Mesodermal cell (in vitro differentiated cells): ENCODE data around the gene KAT7. TPM values are rescaled to one million over a fixed set of nuclear protein-coding genes. Genes with fewer than 3 reads are reported as not detected.
A peak's percentile ranks its signal among the peaks of the same experiment; 100 is the strongest.

Experiments
- H3K27ac ChIP-seq: 2 replicates; pipeline ENCODE4 v1.7.0; 2013; ENCODE audit warnings: mild to moderate bottlenecking, low read depth, low read length, moderate library complexity; ENCODE audit not compliant: severe bottlenecking
- H3K36me3 ChIP-seq: 2 replicates; pipeline ENCODE4 v1.7.1; 2013; ENCODE audit warnings: mild to moderate bottlenecking, low read length, moderate library complexity; ENCODE audit not compliant: control insufficient read depth, insufficient read depth
- H3K4me1 ChIP-seq: one replicate; pipeline ENCODE4 v1.7.1; 2013; ENCODE audit warnings: mild to moderate bottlenecking, low read length; ENCODE audit not compliant: insufficient read depth, control insufficient read depth, poor library complexity, severe bottlenecking
- H3K4me3 ChIP-seq: 2 replicates; pipeline ENCODE4 v1.7.0; 2013; ENCODE audit warnings: low read length, control low read depth, mild to moderate bottlenecking; ENCODE audit not compliant: insufficient read depth, poor library complexity, severe bottlenecking; ENCODE audit errors: extremely low read depth
- H3K9me3 ChIP-seq: 2 replicates; pipeline ENCODE4 v1.7.1; 2013; ENCODE audit warnings: mild to moderate bottlenecking, low read length, moderate library complexity; ENCODE audit not compliant: control insufficient read depth
- WGBS, 2 experiments: methylation state at CpG; one replicate each; pipeline ENCODE4 v1.1.5; 2013; ENCODE audit warnings: missing lambda C conversion rate in 2 of 2; ENCODE audit not compliant: insufficient coverage in 2 of 2; 5-methylcytosine and 5-hydroxymethylcytosine counted together
- polyA plus RNA-seq, 2 experiments: library from polyadenylated mRNA; stranded (reverse); fragments of 50-300 nt; gene quantifications; one replicate each; pipeline ENCODE4 v1.2.3, GENCODE V29; 2013

The KAT7 gene
- polyA plus RNA-seq (2013, experiment 1 of 2) = 65.7 TPM
- polyA plus RNA-seq (2013, experiment 2 of 2) = 59.1 TPM

DNA sequence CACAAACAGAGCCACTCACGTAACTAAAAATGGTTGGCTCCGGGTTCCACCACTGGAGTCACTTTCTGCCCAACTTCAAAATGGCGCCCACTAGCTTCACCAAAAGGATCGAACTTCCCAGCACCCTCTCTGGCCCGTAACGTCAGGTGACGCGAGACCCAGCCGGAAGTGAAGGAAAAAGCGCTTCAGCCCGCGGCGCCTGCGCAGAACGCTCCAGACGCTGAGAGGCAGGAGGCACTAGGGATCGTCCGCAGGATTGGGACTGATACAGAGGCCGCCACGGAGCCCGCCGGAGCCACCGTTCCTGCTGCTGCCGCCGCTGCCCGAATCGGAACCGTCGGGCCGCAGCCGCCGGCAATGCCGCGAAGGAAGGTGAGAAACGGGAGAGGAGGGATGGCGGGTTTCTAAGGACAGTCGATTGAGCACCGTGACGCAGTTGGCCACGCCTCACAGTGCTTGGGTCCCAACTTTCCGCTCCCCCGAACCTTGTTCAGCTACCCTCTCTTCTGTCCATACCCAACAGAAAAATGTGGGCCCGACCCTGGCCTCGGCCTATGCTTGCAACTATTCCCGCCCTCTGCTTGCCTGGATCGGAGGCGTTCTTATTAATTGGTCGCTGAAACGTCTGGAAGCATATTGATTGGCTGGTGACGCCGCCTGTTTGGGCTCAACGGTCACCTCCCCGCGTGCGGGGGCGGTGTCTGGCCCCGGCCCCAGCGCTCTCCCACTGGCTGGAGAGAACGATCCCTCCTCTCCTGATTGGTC is at the start of gene KAT7:
Gene KAT7, plus strand, starts transcription at position 204 of the 765 bp plus-strand sequence. Its CDS starts 154 bp downstream, at position 358.
- H3K4me1 ChIP-seq = no peaks in the 10 kb centered on the region
- WGBS, 2 experiments = 0% methylated on average over 34 to 56 of the region's 59 CpGs
- H3K9me3 ChIP-seq = no peaks in the 10 kb centered on the region

DNA sequence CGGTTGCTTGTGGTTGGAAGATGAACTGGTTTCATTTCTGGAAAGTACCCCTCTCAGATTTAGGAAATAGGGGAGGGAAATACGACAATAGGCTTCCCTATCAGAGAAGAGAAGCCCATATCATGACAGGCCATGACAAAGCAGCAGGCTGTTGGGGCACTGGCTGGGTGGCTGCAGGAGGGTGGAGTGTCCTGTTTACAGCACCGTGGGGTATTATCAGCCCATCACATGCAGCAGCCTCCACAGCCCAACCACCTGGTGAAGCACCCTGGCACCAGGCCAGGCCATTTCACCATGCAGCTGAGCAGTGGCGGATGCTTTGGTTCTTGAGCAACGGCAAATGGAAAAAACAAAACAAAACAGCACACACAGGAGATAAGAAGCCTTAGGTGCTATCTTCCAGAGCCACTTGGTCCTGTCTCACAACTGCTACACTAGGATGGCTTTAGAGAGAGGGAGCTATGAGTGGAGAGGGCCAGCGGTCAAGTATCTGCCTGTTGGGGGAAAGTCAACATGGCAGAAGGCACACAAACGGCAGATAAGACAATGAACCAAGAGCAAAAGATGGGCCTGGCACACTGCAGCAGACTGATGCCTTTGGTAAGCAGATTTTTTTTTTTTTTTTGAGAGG is 48.7 kb upstream of the KAT7 start:
- no peaks in the 10 kb centered on the region for H3K4me1 ChIP-seq
- no peaks in the 10 kb centered on the region for H3K36me3 ChIP-seq
- no peaks in the 10 kb centered on the region for H3K9me3 ChIP-seq
- WGBS, 2 experiments = 84 to 92% methylated on average over 5 to 6 of the region's 7 CpGs
- no peak overlapping the region for H3K27ac ChIP-seq
- H3K4me3 ChIP-seq = no peak overlapping the region

More for the DNA sequence above, at the start of gene KAT7:
- Histone ChIP-seq H3K4me3 (peak within 1 kb of the TSS; percentile 98), H3K27ac (peak within 1 kb of the TSS; percentile 98), H3K36me3 (peaks cover 35% of the 10 kb centered on the region)

DNA sequence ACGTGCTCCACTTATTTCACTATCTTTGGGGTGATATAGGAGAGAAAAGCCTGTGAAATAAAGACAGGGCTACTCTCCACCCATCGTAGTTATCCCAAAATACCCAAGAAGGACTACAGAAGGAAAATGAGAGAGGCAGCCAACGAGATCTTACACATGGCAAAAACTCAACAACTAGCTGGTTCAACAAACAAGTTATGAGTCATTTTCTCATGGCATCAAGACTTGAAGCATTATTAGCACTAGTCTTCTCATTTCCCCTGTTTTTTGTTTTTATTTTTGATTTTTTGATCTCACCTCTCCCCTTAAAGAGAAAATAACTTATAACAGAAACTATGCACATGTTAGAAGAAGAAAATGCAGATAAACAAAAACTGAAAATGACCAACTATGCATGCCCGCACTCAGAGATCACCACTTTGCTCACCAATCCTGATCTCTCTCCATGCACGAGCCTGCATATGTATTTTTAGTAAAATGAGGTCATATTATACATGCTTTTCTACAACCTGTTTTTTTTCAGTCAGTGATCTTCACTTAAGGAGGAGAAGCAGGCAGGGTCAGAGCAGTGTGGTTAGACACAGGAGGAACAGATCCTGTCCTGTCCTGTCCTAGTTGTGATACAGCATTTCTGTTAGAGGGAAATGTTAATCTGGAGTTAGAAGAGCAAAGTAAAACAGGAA is 47.3 kb upstream of the KAT7 start:
- Histone ChIP-seq H3K27ac (no peak overlapping the region), H3K9me3 (no peaks in the 10 kb centered on the region), H3K4me1 (no peaks in the 10 kb centered on the region), H3K36me3 (no peaks in the 10 kb centered on the region), H3K4me3 (no peak overlapping the region)
- WGBS, 2 experiments = 83 to 88% methylated on average over 1 to 2 of the region's 5 CpGs

DNA sequence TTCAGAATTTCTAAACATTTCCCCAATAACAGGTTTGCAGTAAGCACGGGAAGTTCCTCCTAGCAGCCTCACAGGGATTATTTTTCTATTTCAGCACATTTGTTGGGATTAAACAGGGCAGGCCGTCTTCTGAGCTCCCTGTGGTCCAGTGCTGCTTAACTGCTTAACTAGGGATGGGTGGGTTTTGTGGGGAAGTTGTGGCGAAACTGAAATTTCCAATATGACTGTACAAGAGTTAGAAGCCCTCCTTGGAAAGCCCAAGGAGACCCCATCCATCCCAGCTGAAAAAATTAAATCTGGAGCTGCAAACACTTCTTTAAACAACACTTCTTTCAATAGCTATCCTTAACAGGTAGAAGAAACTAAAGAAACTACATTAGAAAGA is 46.8 kb upstream of the KAT7 start:
- Histone ChIP-seq H3K36me3 (no peaks in the 10 kb centered on the region), H3K27ac (no peak overlapping the region), H3K4me1 (no peaks in the 10 kb centered on the region), H3K4me3 (no peak overlapping the region), H3K9me3 (no peaks in the 10 kb centered on the region)
- WGBS, 2 experiments = 90% methylated on average over 2 of the region's 3 CpGs; no CpG with 5 or more reads in 1 of the 2 experiments

DNA sequence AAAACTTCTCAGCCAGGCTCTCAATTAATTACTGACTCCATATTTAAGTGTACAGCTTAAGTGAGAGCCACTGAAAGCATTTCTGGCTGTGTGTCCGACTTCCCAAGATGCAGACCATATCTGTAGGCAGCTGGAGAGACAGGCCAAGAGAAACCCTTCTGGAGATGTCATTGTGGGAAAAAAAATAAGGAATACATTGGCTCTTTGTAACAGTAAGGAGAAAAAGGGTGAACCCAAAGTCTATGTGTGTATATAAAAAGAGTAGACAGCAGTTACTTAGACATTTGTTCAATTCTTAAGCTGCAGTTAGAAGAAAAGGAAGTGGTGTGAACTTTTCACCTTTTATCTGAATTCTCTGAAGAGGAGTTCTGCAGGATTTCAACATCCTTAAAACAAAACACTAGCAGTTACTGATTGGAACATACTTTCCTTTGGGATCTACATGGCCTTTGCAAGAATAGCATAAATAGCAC is 46.3 kb upstream of the KAT7 start:
- no peaks in the 10 kb centered on the region for H3K9me3 ChIP-seq
- no peak overlapping the region for H3K27ac ChIP-seq
- no peaks in the 10 kb centered on the region for H3K36me3 ChIP-seq
- 100% methylated on average over 1 of the region's 1 CpG for WGBS, 2 experiments
- H3K4me3 ChIP-seq = no peak overlapping the region
- H3K4me1 ChIP-seq = no peaks in the 10 kb centered on the region

DNA sequence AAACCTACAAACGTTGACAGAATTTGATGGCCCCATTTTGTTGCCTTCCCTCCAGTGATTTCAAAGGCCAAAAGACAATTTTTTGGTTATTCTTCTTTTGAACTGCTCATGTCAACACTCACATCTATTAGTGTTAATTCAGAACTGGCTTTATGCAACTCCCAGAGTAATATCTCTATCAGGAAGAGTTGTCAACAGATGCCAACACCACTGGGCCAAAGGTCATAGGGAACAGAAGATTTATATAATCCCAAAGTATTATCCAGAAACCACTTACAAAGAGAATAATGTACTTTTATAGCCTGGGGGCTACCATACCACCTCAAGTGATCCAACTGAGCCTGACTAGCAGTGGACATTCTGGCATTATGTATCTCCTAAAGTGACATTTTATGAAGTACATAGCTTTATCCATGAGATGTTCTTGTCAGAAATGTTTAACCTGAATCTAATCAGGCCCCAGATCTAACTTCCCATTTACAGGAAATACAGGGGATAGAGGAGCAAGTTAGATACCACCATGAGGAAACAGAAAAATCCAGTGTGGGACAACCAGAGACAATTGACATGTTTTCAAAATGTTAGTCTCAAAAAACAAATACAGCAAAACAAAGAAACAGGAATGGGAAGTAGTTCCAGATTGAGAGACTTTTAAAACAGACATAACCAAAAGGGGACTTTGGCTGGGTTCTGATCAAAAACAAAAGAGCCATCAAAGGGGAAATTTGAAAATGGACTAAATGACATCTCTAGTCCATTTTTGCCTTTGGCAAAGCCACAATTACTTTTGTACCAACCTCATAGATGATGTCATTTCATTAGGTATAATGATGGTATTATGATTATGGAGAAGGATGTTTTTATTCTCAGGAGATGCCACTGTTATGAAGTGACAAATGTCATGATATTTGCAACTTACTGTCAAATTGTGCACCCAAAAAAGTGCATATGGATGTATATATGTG is 43.0 kb upstream of the KAT7 start:
- H3K4me3 ChIP-seq = no peak overlapping the region
- no peaks in the 10 kb centered on the region for H3K36me3 ChIP-seq
- WGBS, 2 experiments = 86 to 100% methylated on average over 1 of the region's 1 CpG
- H3K27ac ChIP-seq = no peak overlapping the region
- H3K9me3 ChIP-seq = no peaks in the 10 kb centered on the region
- H3K4me1 ChIP-seq = no peaks in the 10 kb centered on the region

DNA sequence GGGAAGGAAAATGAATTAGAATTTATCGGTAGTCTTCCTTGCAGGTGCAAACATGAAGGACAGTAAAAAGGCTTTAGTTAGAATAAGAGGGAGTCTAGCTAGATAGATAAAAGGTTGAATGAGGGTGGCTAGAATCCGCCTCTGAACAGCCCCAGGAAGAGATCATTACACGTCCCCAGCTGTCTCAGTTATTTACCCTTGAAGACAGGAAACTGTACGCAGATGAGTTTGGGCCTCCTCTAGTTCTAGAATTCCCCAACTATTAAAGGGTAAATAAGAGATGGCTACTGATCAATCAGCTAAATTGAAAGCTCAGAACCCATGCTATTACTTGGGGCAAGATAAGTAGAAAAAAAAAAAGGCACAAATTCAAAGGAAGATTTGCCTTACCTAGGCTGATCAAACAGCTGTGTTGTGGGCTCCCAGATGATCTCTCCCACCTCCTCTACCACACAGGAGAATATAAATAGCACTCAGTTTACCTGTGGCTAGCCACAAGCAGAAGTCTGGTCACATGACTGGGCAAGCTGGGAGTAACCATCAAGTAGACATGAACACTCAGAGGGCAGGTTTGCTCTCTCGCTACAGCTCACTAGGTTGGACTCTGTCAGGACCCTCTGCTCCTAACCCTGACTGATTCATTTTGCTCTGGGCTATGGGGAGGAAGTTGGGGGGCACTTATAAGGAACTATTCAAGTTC is 41.5 kb upstream of the KAT7 start:
- Histone ChIP-seq H3K4me1 (no peaks in the 10 kb centered on the region), H3K9me3 (no peaks in the 10 kb centered on the region), H3K4me3 (no peak overlapping the region), H3K27ac (no peak overlapping the region), H3K36me3 (no peaks in the 10 kb centered on the region)
- 80 to 95% methylated on average over 2 to 5 of the region's 5 CpGs for WGBS, 2 experiments

DNA sequence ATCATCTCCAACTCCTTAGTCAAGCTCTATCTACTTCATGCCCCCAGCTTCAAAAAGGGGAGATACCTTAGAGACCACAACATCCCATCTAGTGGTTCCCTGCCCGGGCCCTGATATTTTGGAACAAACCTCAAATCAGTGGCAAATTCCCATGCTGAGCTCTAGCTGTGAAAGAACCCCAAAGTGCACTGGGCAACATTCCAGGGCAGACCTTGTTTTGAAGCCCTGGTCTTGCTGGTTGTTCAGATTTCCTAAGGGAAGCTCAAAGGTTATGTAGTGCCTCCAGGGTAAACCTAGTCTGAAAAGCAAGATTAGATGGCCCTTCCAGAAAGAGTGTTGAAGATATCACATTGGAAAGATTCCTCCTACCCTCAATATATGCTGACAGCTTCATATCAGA is 40.8 kb upstream of the KAT7 start:
- H3K4me1 ChIP-seq = no peaks in the 10 kb centered on the region
- H3K36me3 ChIP-seq = no peaks in the 10 kb centered on the region
- H3K27ac ChIP-seq = no peak overlapping the region
- 89 to 100% methylated on average over 1 of the region's 1 CpG for WGBS, 2 experiments
- H3K4me3 ChIP-seq = no peak overlapping the region
- no peaks in the 10 kb centered on the region for H3K9me3 ChIP-seq

DNA sequence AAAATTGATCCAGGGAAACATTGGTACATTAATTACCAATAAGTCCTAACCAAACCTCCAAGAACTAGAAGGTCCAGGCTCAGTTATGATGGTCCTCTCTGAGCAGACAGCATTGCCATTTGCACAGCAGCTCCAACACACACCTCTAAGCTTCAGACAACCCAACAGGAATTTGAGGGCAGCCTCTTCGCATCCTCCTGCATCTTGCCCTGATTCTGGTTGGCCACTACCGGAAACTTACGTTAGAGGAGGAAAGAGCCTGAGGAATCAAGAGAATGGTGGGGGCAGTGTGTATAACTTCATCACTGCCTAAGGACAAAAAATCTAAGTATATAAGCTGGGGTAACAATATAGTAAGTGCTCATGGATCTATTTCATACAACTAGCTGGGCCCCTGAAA is 40.3 kb upstream of the KAT7 start:
- no peak overlapping the region for H3K27ac ChIP-seq
- H3K4me1 ChIP-seq = no peaks in the 10 kb centered on the region
- no peak overlapping the region for H3K4me3 ChIP-seq
- WGBS, 2 experiments = 94% methylated on average over 2 of the region's 3 CpGs; no CpG with 5 or more reads in 1 of the 2 experiments
- no peaks in the 10 kb centered on the region for H3K36me3 ChIP-seq
- no peaks in the 10 kb centered on the region for H3K9me3 ChIP-seq
